G401.6 (cell line): ENCODE measurements around the gene CCDC142.

Source experiments
- FAIRE-seq: peaks from 2 replicates; lab custom pipeline; 2012; peaks lifted over from hg19 to GRCh38; lab: Jason Lieb, UNC

Gene CCDC142

DNA sequence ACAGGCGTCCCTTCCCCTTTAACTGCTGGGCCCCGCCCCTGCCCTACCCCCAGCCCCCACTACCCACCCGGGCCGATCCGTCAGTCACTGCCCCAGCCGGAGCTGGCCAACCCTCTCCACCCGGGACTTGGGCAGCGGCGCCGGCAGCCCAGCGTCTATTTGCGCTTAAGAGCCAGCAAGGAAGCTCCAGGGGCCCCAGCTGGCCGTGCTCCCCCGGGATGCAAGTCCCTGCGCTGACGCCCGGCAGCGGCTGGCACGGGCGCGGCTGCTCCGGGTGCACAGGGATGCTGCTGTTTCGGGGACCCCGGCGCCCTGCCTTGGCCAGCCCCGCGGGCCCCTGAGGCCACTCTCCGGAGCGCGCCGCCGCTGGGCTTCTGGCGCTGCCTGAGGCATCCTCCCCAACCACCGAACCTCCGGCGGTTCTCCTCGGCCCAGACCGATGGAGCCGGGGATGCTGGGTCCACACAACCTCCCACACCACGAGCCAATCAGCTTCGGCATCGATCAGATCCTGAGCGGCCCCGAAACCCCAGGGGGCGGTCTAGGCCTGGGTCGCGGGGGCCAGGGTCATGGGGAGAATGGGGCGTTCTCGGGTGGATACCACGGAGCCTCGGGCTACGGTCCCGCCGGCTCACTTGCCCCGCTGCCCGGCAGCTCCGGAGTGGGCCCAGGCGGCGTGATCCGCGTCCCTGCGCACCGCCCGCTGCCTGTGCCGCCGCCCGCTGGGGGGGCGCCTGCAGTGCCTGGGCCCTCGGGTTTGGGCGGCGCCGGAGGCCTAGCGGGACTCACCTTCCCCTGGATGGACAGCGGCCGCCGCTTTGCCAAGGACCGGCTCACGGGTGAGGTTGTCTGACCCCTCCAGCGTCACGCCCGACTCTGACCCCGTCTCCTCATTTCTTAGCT lies 31.8 kb upstream of the CCDC142 start, which contains the start of gene TLX2:
TSS of gene TLX2 (plus strand) at position 83 of the 903 bp plus-strand sequence. CDS start at position 440, 357 bp downstream.
- no peak for FAIRE-seq

DNA sequence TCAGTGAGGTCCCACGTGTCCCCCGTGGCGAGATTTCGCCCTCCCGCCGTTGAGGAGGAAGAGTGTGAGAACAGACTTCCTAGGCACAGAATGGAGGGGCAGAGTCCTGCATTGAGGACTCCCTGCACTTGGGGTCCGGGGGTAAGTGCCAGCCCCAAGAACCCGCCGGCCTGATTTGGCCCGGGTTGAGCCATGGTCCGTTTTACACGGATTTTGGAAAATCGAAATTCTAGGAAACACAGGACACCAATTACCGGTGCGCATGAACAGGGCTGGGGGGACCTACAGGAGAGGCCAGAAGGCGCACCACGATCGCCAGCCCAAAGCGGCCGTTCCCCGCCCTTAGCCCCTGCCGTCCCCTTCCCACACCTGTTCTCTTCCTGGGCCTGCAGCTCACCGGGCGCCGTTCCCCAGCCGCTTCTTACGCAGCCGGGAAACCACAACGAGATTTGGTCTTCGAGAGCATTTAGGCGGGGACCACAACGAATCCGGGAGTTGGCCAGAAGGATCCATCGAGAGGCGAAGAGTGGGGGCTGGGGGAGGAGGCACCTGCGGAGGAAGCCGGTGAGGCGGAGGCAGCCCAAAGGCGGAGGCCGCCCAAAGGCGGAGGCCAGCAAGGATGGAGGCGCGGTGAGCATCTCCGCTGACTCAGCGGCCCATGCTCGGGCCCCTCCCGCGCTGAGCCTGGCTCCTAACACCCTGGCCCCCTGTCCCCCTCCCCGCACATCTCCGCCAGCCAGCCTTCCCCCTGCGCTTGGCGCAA lies 31.0 kb upstream of the CCDC142 start:
- FAIRE-seq, result no peak

DNA sequence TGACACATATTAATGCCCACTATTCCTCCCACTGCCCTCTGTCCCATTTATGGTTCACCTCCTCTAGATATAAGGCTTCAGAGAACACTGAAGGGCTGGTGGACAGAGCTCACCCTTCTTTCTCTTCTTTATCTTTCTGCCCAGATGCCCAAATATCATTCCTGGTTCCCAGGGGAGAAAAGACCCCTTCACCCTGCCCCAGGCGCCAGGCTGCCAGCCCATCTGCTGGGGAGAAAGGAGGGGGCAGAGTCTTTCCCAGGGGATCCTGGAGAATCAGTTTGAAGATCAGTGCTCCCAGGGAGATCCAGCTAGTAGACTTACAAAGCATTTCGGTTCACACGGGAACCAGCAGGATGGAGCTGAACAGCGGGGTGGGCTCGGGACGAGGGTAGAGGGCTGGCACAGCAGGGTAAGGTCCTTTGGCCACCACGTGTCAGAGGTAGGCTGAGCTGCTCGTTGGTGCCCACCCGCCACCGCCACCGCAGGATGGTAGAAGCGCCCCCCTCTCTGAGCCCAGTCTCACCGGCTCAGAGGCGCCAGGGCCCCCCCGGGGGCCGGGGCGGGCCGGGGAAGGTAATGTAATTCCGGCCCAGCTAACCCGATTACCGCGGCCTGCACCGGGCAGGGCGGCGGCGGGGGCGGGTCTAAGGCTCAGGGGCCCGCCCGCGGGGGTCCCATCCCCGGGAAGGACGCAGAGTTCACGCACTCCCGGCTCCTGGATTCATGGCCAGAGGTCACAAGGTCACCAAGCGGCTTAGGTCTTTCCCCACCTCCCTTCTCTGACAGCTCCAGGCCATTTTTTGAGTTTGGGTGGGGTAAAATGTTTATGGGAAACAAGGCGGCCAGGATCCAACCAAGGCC lies 30.2 kb upstream of the CCDC142 start:
- no peak for FAIRE-seq

DNA sequence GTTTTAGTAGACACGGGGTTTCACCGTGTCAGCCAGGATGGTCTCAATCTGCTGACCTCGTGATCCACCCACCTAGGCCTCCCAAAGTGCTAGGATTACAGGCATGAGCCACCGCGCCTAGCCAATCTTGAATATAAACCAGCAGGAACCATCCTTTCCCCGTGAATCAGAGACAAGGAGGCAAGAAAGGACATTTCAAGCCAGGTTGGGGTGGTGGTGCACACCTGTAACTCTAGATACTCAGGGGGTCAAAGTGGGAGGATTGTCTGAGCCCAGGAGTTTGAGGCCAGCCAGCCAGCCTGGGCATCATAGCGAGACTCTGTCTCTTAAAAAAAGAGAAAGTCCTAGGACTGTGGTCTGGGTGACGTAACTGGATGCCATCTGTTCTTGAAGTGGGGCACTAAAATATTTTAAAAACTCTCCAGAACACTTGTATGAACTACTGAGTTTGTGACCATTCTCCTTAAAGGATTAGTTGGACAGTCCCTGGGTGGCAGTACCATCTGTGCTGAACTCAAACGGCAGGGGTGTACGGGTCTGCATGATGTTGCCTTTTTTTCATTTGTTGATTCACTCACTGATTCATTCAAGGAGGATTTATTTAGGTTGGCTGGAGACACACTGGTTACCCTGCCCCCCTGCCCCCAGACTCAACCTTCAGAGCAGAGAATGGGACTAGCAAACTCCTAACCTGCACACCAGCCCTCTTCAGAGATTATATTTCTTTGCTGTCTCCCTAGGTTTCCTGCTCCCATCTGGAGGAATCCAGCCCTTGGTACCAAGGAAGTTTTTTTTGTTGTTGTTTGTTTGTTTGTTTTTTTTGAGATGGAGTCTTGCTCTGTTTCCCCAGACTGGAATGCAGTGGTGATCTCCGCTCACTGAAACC lies 28.5 kb upstream of the CCDC142 start:
- FAIRE-seq, result no peak

DNA sequence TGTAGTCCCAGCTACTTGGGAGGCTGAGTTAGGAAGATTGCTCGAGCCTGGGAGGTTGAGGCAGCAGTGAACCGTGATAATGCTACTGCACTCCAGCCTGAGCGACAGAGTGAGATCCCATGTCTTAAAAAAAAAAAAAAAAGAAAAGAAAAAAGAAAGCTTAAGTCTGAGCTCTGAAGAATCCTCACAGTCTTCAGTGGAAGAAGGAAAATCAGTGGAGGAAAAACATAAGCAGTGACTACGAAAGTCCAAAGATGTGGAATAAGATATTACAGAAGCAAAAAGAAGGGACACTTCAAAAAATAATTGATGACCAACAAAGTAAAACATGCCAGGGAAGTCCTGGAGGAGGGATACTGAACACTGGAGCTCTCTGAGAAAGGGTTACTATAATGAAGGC lies 27.5 kb upstream of the CCDC142 start:
- no peak for FAIRE-seq

DNA sequence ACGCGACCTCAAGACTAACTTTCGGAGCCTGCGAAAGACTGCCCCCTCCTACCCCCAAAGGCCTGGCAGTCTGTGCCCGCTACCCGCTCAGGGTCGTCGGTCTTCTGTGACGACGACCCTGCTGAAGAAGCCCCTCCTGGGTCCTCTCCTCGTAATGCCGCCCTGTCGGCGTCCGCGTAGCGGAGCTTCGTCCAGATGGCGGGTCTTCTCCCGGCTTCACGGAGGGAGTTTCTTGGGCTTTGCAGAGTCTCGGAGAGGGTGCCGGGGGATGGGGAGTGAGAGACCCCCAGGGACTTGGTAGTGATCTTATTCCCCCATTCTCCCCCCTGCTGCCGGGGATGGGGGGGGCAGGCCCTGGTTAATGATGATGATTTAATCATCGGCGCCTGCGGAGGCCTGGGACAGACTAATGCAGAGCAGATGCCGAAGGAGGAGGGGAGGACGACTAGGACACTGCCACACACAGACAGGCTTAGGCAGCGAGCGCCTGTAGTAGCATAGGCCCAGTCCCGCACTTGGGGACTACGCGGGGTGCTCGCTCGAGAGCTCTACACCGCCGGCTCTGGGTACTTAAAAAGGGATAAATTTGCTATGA lies 25.2 kb upstream of the CCDC142 start:
- FAIRE-seq, result no peak

DNA sequence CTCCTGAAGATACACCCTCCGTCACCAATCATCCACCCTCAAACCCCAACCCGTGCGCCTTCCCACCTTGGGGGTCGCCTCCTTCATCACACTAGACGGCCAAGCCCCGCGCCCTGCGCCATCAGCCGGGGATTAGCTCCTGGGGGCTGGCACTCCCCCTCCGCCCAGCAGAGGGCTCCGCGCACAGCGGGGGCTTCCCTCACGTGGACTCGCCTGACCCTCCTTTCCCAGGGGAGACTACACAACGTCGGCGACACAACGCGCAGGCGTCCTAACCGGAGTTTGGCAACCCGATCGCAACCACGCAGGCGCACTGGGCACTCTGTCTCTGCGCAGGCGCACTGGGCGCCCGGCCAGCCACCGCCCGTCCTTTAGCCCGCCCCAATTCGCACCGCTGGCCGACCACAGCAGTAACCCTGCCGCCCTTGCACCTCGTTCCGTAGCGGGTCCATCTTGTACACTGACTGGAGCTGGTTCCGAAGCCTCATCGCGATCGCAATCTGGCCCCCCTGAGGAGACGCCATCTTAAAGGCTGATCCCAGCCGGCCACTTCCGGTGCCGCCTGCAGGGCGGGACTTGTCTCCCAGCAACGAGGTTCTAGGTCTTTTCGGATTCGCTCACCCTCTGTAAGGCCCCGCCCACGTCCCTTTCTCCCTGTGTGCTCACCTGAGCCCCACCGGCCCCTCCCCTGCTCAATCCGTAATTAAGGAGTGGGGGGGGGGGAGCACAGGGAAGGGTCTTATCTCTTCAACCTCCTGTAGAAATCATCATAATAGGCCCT lies 24.5 kb upstream of the CCDC142 start, which contains the start of gene PCGF1:
TSS of gene PCGF1 (minus strand) at position 551 of the 781 bp plus-strand sequence. CDS start at position 524, 27 bp downstream.
- FAIRE-seq, result peak; percentile 67

DNA sequence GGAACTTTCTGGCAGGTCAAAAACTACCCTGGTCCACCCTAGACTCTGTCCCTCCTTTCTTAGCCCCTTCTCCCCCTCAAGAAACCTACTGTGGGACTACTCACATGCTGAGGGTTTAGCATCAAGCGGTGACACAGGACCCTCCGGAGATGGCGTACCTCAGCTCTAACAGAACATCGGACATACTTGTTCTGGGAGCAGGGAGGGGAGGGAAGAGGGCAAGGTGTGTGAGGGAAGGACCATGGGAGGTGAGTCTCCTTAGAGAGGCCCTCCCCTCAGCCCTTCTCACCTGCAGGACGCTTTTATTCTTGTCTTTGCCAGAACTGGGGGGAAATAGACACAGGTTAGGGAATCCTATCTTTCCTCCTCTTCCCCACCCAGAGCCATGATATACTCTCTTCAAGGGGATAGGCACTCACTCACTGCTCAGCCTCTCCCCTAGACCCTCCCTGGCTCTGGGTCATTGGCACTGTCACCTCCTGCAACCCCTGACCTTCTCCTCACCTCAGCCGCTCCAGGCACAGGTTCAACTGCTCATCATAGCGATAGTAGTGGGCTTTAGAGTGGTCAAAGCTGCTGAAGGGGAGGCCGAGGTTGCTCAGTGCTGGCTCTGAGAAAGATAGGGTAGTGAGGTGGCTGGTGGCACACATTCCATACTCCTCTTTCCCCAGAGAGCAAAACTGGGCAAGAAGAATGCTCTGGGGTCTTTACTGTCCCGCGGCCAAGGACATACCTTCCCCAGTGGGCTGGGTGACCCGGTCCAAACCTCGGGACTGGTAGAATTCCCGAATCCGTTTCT lies 22.8 kb upstream of the CCDC142 start:
- FAIRE-seq, result no peak

DNA sequence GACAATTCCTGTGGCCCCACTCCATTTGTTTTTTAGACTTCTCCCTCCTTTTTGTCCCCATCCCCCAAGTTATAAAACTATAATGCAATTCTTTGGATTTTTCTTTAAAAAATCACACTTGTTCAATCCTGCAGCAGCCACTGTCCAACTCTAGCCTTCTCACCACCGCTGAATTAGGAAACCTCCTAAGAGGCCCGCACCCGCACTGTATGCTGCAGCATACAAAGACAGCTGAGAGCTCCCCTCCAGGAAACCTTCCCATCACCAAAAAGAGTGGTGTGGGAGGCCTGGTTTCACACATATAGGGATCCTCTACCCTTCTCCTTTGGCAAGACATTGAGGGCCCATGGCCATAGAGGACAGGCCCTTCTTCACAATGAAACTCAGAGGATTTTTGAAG lies 21.8 kb upstream of the CCDC142 start:
- FAIRE-seq, result no peak

DNA sequence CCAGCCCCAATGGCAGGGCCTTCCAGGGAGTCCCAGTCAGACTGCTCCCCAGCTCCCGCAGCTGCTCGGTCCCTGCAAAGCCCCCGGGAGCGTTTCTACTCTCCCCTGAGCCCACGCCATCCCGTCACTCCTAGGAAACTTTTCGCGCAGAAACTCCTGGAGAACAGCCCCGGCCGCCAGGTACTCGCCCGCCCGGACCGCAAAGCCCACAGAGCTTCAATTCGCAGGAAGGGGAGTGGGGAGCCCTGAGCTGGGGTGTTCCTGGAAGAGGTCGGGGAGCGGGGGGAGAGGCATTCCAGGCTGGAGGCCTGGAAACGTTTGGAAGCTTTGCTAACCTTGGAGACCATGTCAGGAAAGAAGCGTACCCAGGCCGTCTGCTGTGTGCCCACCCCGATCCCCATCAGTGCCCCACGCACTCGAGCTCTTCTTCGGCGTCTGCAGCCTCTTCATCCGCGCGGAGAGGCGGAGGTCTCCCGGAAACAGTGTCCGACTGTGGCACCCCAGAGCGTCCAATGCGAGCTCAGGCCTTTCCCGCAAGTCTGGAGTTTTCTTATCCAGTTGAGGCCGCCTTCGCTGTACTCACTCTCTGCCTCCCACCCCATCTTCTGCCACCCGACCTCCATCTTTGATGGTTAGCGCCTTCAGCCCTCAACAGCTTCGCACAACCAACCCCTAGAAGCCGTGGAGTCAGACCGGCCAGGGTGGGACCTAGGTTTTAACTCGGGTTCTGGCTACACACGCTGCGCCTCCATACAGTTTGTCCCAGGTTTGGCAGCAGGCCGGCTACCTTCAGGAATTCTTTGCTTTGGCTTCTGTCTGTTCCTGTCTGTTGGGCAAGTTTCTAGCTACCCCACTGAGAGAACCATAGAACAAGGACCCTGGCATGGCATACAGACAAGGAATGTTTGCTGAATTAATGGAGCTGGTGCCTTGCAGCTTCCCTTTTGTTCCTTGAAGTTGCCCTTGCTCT lies 21.0 kb upstream of the CCDC142 start:
- no peak for FAIRE-seq

DNA sequence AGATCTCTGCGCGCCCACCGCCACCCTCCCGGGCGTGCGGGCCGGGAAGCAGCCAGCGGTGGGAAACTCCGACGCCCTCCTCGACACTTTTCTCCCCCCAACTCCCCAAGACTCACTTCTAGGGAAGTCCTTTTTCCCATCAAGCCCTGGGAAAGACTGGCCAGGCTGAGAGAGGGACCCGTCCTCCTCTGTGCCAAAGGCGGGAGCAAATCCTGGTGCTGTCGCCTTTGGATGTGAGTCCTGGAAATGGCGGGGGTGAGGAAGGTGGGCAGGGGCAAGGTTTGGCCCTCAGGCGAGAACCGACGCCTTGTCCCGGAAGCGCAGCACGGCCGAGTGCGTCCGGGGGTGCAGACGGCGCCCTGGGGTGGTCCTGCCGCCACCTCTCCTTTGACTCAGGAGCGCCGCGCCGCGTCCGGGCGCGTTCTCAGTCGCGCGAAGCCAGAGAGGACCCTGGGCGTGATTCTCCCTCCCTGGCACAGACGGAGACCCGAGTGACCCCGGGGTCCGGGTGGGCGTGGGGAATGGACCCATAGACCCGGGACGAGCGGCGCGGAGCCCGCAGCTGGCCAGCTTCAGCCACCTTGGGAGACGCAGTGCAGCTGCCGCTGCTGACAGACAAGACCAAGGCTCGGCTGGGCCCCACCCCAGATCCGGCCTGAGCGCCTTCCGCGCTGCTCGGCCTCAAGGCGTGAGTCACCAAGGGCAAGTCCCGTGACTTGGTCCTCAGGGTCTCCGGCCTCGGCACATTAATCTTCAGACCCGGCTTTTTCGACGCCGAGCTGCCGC lies 20.1 kb upstream of the CCDC142 start:
- no peak for FAIRE-seq

DNA sequence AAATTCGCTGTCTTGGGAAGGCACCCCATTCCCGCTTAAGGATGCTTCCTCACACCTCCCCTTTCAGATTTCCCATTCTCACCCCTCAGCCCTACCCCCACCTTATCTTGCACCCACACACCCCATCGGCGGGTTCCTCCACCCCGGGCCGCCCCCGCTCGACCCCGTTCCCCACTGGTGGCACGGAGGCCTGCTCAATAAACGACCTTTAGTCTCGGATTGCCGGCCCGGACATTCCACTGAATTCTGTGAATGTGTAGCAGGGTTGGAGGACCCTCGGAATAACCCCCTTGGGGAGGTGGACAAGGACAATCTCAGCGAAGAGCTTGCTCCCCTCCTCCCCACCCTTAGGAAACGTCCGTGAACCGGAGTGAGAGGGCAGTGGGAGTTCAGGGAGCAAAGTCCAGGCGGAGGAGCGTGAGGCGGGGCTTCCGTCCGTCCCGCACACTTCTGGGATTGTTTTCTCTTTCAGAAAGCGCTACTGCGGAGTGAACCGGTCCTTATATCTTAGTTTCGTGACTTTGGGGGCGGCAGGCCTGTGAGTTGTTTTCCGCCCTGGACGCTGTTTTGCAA lies 19.4 kb upstream of the CCDC142 start:
- no peak for FAIRE-seq

DNA sequence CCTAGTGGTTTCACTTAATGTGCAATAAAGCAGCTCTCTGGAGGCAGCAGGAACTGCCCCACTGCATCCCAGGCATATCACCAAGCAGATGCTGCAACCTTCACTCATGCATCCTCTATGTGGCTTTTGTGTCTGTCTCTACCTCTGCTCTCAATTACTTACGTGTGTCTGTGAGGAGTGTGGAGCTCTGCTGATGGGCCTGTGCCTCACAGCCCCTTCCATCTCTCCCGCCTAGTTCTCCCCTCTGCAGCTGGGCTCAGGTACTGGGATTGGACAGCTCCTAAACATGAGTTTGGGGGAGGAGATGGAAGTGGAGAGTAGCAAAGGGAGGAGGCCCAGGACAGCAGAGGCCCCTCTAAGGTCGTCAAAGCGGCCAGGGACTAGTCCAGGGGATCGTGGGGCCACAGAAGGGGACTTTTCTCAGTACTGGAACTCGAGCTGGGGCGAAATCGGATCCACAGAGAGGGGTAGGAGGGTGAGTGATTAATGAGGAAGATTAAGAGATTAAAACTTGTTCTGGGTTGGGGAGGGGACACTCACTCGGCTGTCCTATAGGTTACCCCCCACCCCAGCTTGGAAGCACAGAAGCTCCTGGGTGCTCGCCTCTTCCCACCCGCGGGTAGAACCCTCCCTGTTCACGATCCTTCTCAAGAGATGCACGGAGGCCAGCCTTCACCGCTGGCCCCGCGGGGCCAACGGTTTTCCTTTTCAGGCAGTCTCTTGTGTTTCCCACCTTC lies 18.7 kb upstream of the CCDC142 start:
- no peak for FAIRE-seq

DNA sequence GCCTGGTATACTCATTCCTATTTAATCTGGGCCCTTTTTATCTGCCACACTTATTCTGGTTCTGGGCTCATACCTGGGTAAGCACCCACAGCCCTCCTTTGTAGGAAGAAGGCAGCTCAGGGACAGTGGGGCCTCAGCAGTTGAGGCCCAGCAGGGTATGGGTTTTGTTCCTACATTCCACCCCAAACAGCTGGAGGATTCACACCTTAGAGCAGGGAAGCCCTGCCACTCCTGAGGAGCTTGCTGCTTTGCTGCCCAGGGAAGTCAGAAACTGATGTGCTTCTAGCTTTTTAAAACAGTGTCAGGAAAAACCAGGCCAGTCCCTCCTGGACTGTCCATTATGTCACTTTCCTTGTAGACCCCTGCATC lies 17.8 kb upstream of the CCDC142 start:
- no peak for FAIRE-seq

DNA sequence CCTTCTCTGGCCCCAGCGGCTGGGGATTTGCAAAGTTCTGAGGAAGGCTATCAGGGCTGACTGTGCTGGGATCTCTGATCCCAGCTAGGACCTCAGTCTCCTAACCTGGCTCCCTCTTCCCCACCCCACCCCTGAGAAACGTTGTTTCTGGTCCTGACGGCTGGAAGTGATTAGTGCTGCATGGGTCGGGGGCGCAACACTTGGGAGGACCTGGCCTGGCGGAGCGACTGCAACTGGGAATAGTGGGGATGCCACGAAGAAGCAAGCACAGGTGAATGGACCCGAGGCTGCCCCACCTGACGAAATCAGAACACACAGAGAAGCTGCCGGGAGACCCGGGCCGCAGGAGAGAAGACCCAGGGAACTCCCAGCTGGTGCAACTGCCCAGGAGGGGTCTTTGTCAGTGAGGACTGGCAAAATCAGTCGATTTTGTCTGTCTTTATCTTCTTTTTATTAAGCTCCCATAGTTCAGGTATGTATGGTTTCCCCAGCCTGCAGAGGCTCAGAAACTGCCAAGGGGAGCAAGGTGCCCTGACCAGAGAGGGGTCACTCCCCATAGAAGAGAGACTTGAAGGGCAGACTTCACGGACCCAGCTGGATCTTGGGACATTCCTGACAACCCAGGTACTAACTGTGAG lies 17.3 kb upstream of the CCDC142 start:
- FAIRE-seq, result no peak
